A673 (cell line): Measurements from ENCODE around the gene EVI5L.

Experiments
- EZH2 ChIP-seq: fragments of 200-600 bp; sonication (generic); IDR thresholded peaks from 2 replicates; pipeline ENCODE4 v1.6.1; 2017; ENCODE audit warnings: borderline replicate concordance, low read depth, mild to moderate bottlenecking, mixed read lengths, antibody characterized with exemption, low read length; ENCODE audit not compliant: poor library complexity, severe bottlenecking
- TF ChIP-seq, protein P1 (sequence below): fragments of 300-800, 200-600 bp; sonication (generic); conservative IDR thresholded peaks from 2 replicates; pipeline ENCODE4 v1.5.1; 2017; ENCODE audit warnings: low read depth, mild to moderate bottlenecking, antibody characterized with exemption, low read length, moderate library complexity, mixed read lengths

DNA sequence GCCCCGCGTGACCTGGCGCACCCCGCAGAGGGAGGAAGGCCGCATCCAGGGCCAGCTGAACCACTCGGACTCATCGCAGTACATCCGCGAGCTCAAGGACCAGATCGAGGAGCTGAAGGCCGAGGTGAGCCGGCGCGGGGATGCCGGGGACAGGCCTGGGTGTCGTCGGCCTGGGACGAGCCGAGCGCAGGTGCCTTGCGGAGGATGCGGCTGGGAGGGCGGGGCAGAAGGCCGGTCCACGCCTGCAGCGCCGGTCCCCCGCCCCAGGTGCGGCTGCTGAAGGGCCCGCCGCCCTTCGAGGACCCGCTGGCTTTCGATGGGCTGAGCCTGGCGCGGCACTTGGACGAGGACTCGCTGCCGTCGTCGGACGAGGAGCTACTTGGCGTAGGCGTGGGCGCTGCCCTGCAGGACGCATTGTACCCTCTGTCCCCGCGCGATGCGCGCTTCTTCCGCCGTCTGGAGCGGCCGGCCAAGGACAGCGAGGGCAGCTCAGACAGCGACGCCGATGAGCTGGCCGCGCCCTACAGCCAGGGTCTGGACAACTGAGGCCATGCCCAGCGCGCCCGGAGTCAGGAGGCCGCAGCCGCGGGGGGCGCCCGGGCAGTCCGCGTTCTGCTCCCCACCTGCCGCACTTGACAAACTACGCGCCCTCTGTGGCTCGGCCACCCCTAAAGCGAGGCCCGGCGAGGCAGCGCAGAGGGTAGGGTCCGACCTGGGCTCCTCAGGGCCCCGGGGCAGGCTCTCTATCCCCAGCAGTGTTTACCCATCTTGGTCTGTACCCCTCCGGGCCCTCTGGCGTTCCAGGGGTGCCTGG lies 33.3 kb downstream of the EVI5L start:
- TF ChIP-seq, protein P1, sequence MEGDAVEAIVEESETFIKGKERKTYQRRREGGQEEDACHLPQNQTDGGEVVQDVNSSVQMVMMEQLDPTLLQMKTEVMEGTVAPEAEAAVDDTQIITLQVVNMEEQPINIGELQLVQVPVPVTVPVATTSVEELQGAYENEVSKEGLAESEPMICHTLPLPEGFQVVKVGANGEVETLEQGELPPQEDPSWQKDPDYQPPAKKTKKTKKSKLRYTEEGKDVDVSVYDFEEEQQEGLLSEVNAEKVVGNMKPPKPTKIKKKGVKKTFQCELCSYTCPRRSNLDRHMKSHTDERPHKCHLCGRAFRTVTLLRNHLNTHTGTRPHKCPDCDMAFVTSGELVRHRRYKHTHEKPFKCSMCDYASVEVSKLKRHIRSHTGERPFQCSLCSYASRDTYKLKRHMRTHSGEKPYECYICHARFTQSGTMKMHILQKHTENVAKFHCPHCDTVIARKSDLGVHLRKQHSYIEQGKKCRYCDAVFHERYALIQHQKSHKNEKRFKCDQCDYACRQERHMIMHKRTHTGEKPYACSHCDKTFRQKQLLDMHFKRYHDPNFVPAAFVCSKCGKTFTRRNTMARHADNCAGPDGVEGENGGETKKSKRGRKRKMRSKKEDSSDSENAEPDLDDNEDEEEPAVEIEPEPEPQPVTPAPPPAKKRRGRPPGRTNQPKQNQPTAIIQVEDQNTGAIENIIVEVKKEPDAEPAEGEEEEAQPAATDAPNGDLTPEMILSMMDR = no peak
- TF ChIP-seq EZH2 = no peak
